GM12873 (cell line): ENCODE measurements around the gene ADK.

Experiments
- TF ChIP-seq, protein P1 (sequence below): IDR thresholded peaks from 2 replicates; pipeline ENCODE4 v1.5.1; 2012; ENCODE audit warnings: low read depth, mild to moderate bottlenecking, moderate library complexity, low read length, control low read depth; ENCODE audit not compliant: insufficient read depth; ENCODE audit errors: missing control alignments

The ADK gene

DNA sequence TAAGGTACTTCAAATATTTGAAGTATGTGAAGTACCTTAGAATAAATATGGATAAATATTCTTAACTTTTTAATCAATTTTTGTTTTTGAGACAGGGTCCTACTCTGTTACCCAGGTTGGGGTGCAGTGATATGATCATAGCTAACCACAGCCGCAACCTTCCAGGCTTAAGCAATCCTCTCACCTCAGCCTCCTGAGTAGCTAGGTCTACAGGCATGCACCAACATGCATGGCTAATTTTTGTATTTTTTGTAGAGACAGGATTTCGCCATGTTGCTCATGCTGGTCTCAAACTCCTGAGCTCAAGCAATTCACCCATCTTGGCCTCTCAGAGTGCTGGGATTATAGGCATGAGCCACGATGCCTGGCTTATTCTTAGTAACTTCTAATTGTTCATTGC, 555.9 kb downstream of the ADK start:
- TF ChIP-seq, protein P1, sequence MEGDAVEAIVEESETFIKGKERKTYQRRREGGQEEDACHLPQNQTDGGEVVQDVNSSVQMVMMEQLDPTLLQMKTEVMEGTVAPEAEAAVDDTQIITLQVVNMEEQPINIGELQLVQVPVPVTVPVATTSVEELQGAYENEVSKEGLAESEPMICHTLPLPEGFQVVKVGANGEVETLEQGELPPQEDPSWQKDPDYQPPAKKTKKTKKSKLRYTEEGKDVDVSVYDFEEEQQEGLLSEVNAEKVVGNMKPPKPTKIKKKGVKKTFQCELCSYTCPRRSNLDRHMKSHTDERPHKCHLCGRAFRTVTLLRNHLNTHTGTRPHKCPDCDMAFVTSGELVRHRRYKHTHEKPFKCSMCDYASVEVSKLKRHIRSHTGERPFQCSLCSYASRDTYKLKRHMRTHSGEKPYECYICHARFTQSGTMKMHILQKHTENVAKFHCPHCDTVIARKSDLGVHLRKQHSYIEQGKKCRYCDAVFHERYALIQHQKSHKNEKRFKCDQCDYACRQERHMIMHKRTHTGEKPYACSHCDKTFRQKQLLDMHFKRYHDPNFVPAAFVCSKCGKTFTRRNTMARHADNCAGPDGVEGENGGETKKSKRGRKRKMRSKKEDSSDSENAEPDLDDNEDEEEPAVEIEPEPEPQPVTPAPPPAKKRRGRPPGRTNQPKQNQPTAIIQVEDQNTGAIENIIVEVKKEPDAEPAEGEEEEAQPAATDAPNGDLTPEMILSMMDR, result no peak

DNA sequence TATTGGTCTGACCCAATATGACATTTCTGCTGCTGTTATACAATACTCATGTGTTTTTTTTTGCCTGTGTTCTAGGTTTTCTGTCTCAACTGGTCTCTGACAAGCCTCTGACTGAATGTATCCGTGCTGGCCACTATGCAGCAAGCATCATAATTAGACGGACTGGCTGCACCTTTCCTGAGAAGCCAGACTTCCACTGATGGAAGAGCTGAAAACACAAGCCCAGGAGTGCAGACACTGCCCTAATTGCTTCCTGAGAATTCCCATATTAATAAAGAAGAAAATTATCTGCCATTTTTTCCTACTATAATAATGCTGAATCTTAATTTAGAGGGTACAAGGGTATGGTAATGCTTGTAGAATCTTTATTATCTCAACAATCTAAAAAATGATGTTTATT, 557.2 kb downstream of the ADK start:
- TF ChIP-seq, protein P1, result no peak

DNA sequence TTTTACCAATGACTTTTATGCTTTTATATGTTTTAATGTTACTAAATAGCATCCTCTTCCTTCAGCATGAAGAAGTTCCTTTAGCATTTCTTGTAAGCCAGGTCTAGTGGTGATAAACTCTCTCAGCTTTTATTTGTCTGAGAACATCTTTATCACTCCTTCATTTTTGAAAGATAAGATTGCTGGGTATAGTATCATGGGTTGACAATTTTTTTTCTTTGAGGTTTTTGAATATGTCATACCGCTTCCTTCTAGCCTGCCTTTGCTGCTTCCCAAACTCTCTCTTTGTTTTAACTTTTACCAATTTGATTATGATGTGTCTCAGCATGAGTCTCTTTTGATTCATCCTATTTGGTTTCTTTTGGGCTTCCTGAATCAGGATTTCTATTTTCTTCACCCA, 567.2 kb downstream of the ADK start:
- TF ChIP-seq, protein P1, result no peak

DNA sequence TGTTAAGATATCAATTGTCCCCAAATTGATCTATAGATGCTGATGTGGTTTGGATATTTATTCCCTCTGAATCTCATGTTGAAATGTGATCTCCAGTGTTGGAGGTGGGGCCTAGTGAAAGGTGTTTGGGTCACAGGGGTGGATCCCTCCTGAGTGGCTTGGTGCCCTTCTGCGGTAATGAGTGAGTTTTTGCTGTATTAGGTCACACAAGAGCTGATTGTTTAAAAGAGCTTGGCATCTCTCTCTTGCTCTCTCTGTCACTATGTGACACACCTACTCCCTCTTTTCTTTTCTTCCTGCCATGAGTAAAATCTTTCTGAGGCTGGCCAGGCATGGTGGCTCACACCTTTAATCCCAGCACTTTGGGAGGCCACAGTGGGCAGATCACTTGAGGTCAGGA, 577.2 kb downstream of the ADK start:
- TF ChIP-seq, protein P1, result no peak

- TF ChIP-seq, protein P1, result no peak
Observed at GRCh38 chr10:74730246-74730645, 579.2 kb downstream of the ADK start.

DNA sequence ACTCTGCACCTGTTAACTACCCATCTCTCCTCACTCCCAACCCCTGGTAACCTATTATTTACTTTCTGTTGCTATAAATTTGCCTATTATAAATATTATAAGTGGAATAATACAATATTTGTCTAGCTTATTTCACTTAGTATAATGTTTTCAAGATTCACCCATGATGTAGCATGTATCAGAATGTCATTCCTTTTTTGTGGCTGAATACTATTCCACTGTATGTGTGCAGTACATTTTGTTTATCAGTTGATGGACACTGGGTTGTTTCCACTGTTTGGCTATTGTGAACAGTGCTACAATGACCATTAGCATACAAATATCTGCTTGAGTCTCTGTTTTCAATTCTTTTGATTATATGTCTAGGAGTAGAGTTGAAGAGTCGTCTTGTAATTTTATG, 582.6 kb downstream of the ADK start:
- TF ChIP-seq, protein P1, result no peak

DNA sequence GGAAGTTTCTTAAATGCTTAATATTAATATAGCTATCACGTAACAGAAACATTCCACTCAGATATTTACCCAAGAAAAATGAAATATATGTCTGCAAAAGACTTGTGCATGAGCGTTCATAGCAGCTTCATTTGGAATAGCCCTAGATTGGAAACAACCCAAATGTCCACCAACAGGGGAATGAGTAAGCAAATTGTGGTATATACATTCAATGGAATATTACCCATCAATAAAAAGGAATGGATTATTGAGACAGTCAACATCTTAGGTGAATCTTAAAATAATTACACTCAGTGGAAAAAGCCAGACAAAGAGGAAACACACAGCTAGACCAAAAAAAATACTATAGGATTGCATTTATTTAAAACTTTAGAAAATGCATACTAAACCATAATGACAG, 585.0 kb downstream of the ADK start:
- TF ChIP-seq, protein P1, result no peak

DNA sequence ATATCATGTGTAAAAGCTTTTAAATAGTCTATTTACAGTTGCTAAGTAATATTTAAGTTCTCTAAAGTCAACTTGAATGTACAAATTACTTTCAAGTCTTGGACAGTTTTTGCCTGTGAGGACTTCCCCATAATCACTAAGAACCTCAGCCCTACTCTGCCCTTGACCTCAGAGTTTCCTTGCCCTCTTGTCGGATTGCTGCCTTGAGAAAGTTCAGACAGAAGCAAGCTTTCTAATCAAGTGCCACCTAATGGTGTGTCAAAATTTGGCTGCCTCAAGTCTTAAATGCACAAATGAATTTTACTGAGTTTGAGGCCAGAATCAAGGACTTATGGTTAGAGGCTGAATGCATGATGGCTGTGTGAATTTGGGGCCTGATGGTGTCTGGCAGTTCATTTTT, 587.0 kb downstream of the ADK start:
- TF ChIP-seq, protein P1, result peak; percentile 51
